OCI-LY1 (cell line): ENCODE results near the gene CAT.

ENCODE experiments used
- CTCF ChIP-seq: fragments of 200-600 bp; sonication (generic), shearing (Covaris generic); IDR thresholded peaks from 2 replicates; pipeline ENCODE4 v1.5.1; 2017; ENCODE audit warnings: mild to moderate bottlenecking, antibody characterized with exemption, low read length, moderate library complexity, mixed read lengths
- EZH2 ChIP-seq: fragments of 200-600 bp; sonication (generic), shearing (Covaris generic); IDR thresholded peaks from 2 replicates; pipeline ENCODE4 v1.8.0; 2017; ENCODE audit warnings: borderline replicate concordance, mixed run types, mild to moderate bottlenecking, antibody characterized with exemption, low read length, moderate library complexity, mixed read lengths

- TF ChIP-seq EZH2 (no peak), CTCF (no peak)
Measured at GRCh38 chr11:34395916-34396550, 42.7 kb upstream of the CAT start.
